Omental fat pad (tissue), 4 donors: ENCODE results near the gene SORL1. TPM values are rescaled to one million over a fixed set of nuclear protein-coding genes. Genes with fewer than 3 reads are reported as not detected.
A peak's percentile ranks its signal among the peaks of the same experiment; 100 is the strongest.
"Not testable (repeated sequence)": the region's sequence is repeated elsewhere in the genome, so short reads cannot be mapped to it uniquely, and the experiment has no call there.

Experiments
- ATAC-seq: fragments of 150-250 bp; one replicate; pipeline ENCODE4 v1.9.1; 2016; ENCODE audit warnings: mild to moderate bottlenecking, moderate library complexity; ENCODE audit not compliant: low FRiP score
- DNase-seq: peaks from one replicate; pipeline ENCODE4 v3.0.0-alpha.2; 2019; ENCODE audit warnings: low spot score
- CTCF ChIP-seq, 3 donors: fragments of 450-650 bp; IDR thresholded peaks; one replicate each; pipeline ENCODE4 v1.5.1; 2016 to 2017; ENCODE audit warnings: antibody characterized with exemption in 3 of 3, mild to moderate bottlenecking in 3 of 3, moderate library complexity in 2 of 3
- total RNA-seq, 4 donors: library from RNA; depleted of rRNA; stranded (reverse); fragments of >200 nt; gene quantifications; one replicate each; pipeline ENCODE4 v1.1.0, GENCODE V29; 2016

Gene SORL1, protein sequence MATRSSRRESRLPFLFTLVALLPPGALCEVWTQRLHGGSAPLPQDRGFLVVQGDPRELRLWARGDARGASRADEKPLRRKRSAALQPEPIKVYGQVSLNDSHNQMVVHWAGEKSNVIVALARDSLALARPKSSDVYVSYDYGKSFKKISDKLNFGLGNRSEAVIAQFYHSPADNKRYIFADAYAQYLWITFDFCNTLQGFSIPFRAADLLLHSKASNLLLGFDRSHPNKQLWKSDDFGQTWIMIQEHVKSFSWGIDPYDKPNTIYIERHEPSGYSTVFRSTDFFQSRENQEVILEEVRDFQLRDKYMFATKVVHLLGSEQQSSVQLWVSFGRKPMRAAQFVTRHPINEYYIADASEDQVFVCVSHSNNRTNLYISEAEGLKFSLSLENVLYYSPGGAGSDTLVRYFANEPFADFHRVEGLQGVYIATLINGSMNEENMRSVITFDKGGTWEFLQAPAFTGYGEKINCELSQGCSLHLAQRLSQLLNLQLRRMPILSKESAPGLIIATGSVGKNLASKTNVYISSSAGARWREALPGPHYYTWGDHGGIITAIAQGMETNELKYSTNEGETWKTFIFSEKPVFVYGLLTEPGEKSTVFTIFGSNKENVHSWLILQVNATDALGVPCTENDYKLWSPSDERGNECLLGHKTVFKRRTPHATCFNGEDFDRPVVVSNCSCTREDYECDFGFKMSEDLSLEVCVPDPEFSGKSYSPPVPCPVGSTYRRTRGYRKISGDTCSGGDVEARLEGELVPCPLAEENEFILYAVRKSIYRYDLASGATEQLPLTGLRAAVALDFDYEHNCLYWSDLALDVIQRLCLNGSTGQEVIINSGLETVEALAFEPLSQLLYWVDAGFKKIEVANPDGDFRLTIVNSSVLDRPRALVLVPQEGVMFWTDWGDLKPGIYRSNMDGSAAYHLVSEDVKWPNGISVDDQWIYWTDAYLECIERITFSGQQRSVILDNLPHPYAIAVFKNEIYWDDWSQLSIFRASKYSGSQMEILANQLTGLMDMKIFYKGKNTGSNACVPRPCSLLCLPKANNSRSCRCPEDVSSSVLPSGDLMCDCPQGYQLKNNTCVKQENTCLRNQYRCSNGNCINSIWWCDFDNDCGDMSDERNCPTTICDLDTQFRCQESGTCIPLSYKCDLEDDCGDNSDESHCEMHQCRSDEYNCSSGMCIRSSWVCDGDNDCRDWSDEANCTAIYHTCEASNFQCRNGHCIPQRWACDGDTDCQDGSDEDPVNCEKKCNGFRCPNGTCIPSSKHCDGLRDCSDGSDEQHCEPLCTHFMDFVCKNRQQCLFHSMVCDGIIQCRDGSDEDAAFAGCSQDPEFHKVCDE (N-terminal part only)
- total RNA-seq, result 10 to 100 TPM in 3 of 4 donors, 1 to 10 TPM in 1; 5.8 to 93.0 (median 11.1) TPM

GRCh38 chr11:121451986-121452608, at the start of gene SORL1:
SORL1 (plus strand) TSS chr11:121452314; CDS start chr11:121452332, 18 bp downstream.
- peak; percentile 83 for ATAC-seq
- no peak for DNase-seq
- no peak for TF ChIP-seq CTCF (IDR thresholded peaks at IDR 0.05)

- TF ChIP-seq CTCF (IDR thresholded peaks at IDR 0.05), result no peak
- ATAC-seq (no peak), DNase-seq (no peak)
Observed at GRCh38 chr11:121405646-121406045, 46.5 kb upstream of the SORL1 start.

- no peak for ATAC-seq
- DNase-seq, result no peak
- no peak for TF ChIP-seq CTCF (IDR thresholded peaks at IDR 0.05)
Observed at GRCh38 chr11:121406291-121406690, 45.8 kb upstream of the SORL1 start.

DNA sequence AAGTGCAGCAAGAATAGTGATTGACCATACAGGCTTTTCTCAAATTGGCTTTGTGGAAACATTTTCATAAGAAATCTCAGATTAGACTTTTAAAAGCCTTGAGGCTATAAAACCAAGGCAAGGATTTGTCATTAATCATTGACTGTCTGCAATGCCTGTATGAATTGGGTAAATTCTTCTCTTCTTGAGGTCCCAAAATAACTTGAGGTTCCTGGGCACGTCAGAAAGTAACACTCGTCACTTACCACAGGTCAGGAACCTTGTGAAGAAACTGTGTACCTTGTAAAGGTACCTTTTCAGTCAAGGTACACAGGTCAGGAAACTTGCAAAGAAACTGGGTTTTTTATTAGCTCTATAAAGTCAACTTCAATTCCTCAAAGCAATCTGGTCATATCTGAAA, 43.3 kb upstream of the SORL1 start:
- TF ChIP-seq CTCF (IDR thresholded peaks at IDR 0.05), result no peak
- ATAC-seq, result no peak
- DNase-seq, result no peak

- ATAC-seq, DNase-seq: not testable (repeated sequence)
Observed at GRCh38 chr11:121410041-121410440, 42.1 kb upstream of the SORL1 start.

DNA sequence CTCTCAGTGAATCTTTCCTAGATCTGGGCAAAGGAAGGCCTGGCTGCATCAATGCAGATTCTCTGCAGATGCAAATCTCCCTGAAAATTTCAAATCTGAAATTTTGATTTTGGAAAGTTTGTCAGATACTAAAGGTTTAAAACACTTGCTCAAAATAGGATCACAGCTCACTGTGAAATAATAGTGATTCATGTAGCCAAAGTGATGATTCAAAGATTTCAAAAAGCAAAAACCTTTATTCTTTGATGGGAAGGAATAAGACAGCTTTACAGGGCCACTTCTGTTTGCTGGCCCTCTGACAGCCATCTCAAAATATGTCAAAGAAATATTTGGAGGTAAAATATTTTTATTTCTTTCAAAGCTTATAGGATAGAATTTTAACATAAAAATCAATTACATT, 40.8 kb upstream of the SORL1 start:
- not testable (repeated sequence) for DNase-seq, ATAC-seq

GRCh38 chr11:121412000-121412587, 40.0 kb upstream of the SORL1 start:
- DNase-seq, result no peak
- TF ChIP-seq CTCF (IDR thresholded peaks at IDR 0.05), result no peak
- no peak for ATAC-seq
